Glomerular visceral epithelial cell (primary cell): ENCODE results near the gene CABP4.

ENCODE experiments used
- DNase-seq: peaks from one replicate; pipeline ENCODE4 v3.0.0-alpha.2; 2016; ENCODE audit errors: extremely low spot score

CABP4 gene

GRCh38 chr11:67455054-67455453 is at the start of gene CABP4:
TSS of gene CABP4 (plus strand) at chr11:67455354. CDS start at chr11:67455424, 70 bp downstream.
- no peak for DNase-seq

- no peak for DNase-seq
Observed at GRCh38 chr11:67405688-67406339, 49.3 kb upstream of the CABP4 start.

GRCh38 chr11:67406420-67406968 is 48.7 kb upstream of the CABP4 start:
- no peak for DNase-seq

- no peak for DNase-seq
Observed at GRCh38 chr11:67406969-67407687, 48.0 kb upstream of the CABP4 start.

GRCh38 chr11:67407688-67408163 is 47.4 kb upstream of the CABP4 start:
- DNase-seq: no peak

GRCh38 chr11:67408437-67409200 is 46.5 kb upstream of the CABP4 start:
- no peak for DNase-seq

- no peak for DNase-seq
Observed at GRCh38 chr11:67409261-67409666, 45.9 kb upstream of the CABP4 start.

GRCh38 chr11:67409781-67410368 is 45.3 kb upstream of the CABP4 start:
- no peak for DNase-seq

GRCh38 chr11:67410369-67410831 is 44.8 kb upstream of the CABP4 start:
- no peak for DNase-seq

- DNase-seq: no peak
Observed at GRCh38 chr11:67410984-67411784, 44.0 kb upstream of the CABP4 start.

GRCh38 chr11:67411785-67412152 is 43.4 kb upstream of the CABP4 start:
- no peak for DNase-seq

- DNase-seq: no peak
Observed at GRCh38 chr11:67412495-67413179, 42.5 kb upstream of the CABP4 start.

GRCh38 chr11:67413266-67413849 is 41.8 kb upstream of the CABP4 start:
- no peak for DNase-seq

GRCh38 chr11:67415501-67416304 is 39.5 kb upstream of the CABP4 start, which contains the start of gene CARNS1:
TSS of gene CARNS1 (plus strand) at chr11:67415678. CDS start at chr11:67416200, 522 bp downstream.
- DNase-seq: no peak

GRCh38 chr11:67416416-67417335 is 38.5 kb upstream of the CABP4 start:
- no peak for DNase-seq

GRCh38 chr11:67417425-67417824 is 37.7 kb upstream of the CABP4 start:
- no peak for DNase-seq

- DNase-seq: no peak
Observed at GRCh38 chr11:67418476-67419281, 36.5 kb upstream of the CABP4 start.
